Upper lobe of left lung (tissue), 6 donors: ENCODE measurements around the gene SYNJ2. TPM values are rescaled to one million over a fixed set of nuclear protein-coding genes. Genes with fewer than 3 reads are reported as not detected.

Experiments used
- ATAC-seq, 2 donors: fragments of 200-7000 bp; cut with Tn5 transposase; one replicate each; pipeline ENCODE4 v1.9.1; 2022; ENCODE audit warnings: mild to moderate bottlenecking in 2 of 2, moderate library complexity in 2 of 2; ENCODE audit not compliant: low FRiP score in 2 of 2
- DNase-seq, 2 donors: peaks; one replicate each; pipeline ENCODE4 v3.0.0-alpha.2; 2019 to 2020
- H3K27ac ChIP-seq, 4 donors: fragments of 200-600 bp; sonication (generic); one replicate each; pipeline ENCODE4 v1.5.1; 2016 to 2019
- H3K27me3 ChIP-seq, 4 donors: fragments of 200-600 bp; sonication (generic); one replicate each; pipeline ENCODE4 v1.5.1; 2017 to 2019
- H3K36me3 ChIP-seq, 4 donors: fragments of 200-600 bp; sonication (generic); one replicate each; pipeline ENCODE4 v1.5.1; 2016 to 2019
- H3K4me1 ChIP-seq, 4 donors: fragments of 200-600 bp; sonication (generic); one replicate each; pipeline ENCODE4 v1.5.1; 2018 to 2019
- H3K4me3 ChIP-seq, 4 donors: fragments of 200-600 bp; sonication (generic); one replicate each; pipeline ENCODE4 v1.5.1; 2017 to 2019; ENCODE audit warnings: mild to moderate bottlenecking in 2 of 4, moderate library complexity in 1 of 4
- H3K9me3 ChIP-seq, 4 donors: fragments of 200-600 bp; sonication (generic); one replicate each; pipeline ENCODE4 v1.5.1; 2018 to 2019
- CTCF ChIP-seq, 6 experiments: fragments of 450-650 bp in 4 of 6; fragments of 200-600 bp in 2 of 6; sonication (generic) in 2 of 6; IDR thresholded peaks; one replicate each; pipeline ENCODE4 v1.5.1; 2016 to 2019; ENCODE audit warnings: antibody characterized with exemption in 6 of 6
- EP300 ChIP-seq, 4 donors: sonication (generic); formaldehyde crosslinking; IDR thresholded peaks; one replicate each; pipeline ENCODE4 v1.5.1; 2017; ENCODE audit warnings: antibody characterized with exemption in 4 of 4, control low read depth in 2 of 4
- POLR2A ChIP-seq, 4 donors: fragments of 450-650 bp; IDR thresholded peaks; one replicate each; pipeline ENCODE4 v1.5.1; 2016 to 2017; ENCODE audit warnings: antibody characterized with exemption in 4 of 4, mild to moderate bottlenecking in 2 of 4
- POLR2AphosphoS5 ChIP-seq, 2 donors: sonication (generic); formaldehyde crosslinking; IDR thresholded peaks; one replicate each; pipeline ENCODE4 v1.5.1; 2017; ENCODE audit warnings: antibody characterized with exemption in 2 of 2
- WGBS, 2 donors: methylation state at CpG; one replicate each; pipeline ENCODE4 v1.1.5; 2017 to 2018; 5-methylcytosine and 5-hydroxymethylcytosine counted together
- total RNA-seq, 6 donors: library from RNA; depleted of rRNA in 4 of 6; stranded (reverse); fragments of >200 nt in 4 of 6; gene quantifications; one replicate each; pipeline versions ENCODE4 v1.1.0 to v1.2.1, GENCODE V29; 2016 to 2021
- donor health status: DM: no; HTN: no; CAD: no; lungs with moderate emphysema.
- donor health status: DM: no; HTN: yes; CAD: no; lungs with severe emphysema.

The SYNJ2 gene
- total RNA-seq, 6 donors from 2014 or later, result 3.0 to 7.7 (median 4.2) TPM

- H3K27me3 ChIP-seq, result no peaks in the 10 kb centered on the region
- H3K4me3 ChIP-seq, result no peak overlapping the region
- no peak overlapping the region for H3K27ac ChIP-seq
- DNase-seq (no peak), ATAC-seq (peak in 1 of 2 donors; percentile 9)
- H3K9me3 ChIP-seq, result no peaks in the 10 kb centered on the region
- peaks cover 0 to 4% (median 0%) of the 10 kb centered on the region in 4 donors for H3K4me1 ChIP-seq
- TF ChIP-seq POLR2AphosphoS5 (IDR thresholded peaks at IDR 0.05) (no peak), EP300 (IDR thresholded peaks at IDR 0.05) (no peak), CTCF (IDR thresholded peaks at IDR 0.05) (no peak), POLR2A (IDR thresholded peaks at IDR 0.05) (no peak)
- peaks cover 0 to 23% (median 10%) of the 10 kb centered on the region in 4 donors for H3K36me3 ChIP-seq
- 85 to 87% methylated on average over 18 of the region's 18 CpGs for WGBS, 2 donors
Measured at GRCh38 chr6:158080849-158081656, 99.4 kb downstream of the SYNJ2 start.

DNA sequence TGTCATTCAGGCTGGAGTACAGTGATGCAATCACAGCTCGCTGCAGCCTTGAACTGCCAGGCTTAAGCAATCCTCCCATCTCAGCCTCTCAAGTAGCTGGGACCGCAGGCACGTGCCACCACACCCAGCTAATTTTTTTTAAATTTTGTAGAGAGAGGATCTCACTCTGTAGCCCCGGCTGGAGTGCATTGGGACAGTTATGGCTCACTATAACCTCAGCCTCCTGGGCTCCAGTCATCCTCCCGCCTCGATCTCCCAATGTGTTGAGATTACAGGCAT, 99.9 kb downstream of the SYNJ2 start:
- no peak overlapping the region for H3K27ac ChIP-seq
- DNase-seq (peak in 1 of 2 donors; percentile 86), ATAC-seq (peak in 1 of 2 donors; percentile 49)
- peaks cover 0 to 23% (median 9%) of the 10 kb centered on the region in 4 donors for H3K36me3 ChIP-seq
- TF ChIP-seq POLR2A (IDR thresholded peaks at IDR 0.05) (no peak), CTCF (IDR thresholded peaks at IDR 0.05) (no peak), EP300 (IDR thresholded peaks at IDR 0.05) (peak in 1 of 4 donors; percentile 9), POLR2AphosphoS5 (IDR thresholded peaks at IDR 0.05) (no peak)
- 50 to 74% methylated on average over 6 of the region's 6 CpGs for WGBS, 2 donors
- H3K27me3 ChIP-seq, result no peaks in the 10 kb centered on the region
- peaks cover 0 to 4% (median 0%) of the 10 kb centered on the region in 4 donors for H3K4me1 ChIP-seq
- H3K9me3 ChIP-seq, result no peaks in the 10 kb centered on the region
- no peak overlapping the region for H3K4me3 ChIP-seq

GRCh38 chr6:158083455-158084325, 102.0 kb downstream of the SYNJ2 start:
- no peak for TF ChIP-seq CTCF (IDR thresholded peaks at IDR 0.05)
- TF ChIP-seq POLR2A (IDR thresholded peaks at IDR 0.05), result no peak
- no peak for TF ChIP-seq POLR2AphosphoS5 (IDR thresholded peaks at IDR 0.05)
- TF ChIP-seq EP300 (IDR thresholded peaks at IDR 0.05), result no peak
- Histone ChIP-seq H3K4me1 (peaks cover 0 to 8% (median 0%) of the 10 kb centered on the region in 4 donors), H3K27ac (no peak overlapping the region), H3K27me3 (no peaks in the 10 kb centered on the region), H3K36me3 (peaks cover 0 to 23% (median 4%) of the 10 kb centered on the region in 4 donors), H3K9me3 (no peaks in the 10 kb centered on the region), H3K4me3 (no peak overlapping the region)
- DNase-seq, result no peak
- 94% methylated on average over 16 to 22 of the region's 23 CpGs for WGBS, 2 donors
- no peak for ATAC-seq

DNA sequence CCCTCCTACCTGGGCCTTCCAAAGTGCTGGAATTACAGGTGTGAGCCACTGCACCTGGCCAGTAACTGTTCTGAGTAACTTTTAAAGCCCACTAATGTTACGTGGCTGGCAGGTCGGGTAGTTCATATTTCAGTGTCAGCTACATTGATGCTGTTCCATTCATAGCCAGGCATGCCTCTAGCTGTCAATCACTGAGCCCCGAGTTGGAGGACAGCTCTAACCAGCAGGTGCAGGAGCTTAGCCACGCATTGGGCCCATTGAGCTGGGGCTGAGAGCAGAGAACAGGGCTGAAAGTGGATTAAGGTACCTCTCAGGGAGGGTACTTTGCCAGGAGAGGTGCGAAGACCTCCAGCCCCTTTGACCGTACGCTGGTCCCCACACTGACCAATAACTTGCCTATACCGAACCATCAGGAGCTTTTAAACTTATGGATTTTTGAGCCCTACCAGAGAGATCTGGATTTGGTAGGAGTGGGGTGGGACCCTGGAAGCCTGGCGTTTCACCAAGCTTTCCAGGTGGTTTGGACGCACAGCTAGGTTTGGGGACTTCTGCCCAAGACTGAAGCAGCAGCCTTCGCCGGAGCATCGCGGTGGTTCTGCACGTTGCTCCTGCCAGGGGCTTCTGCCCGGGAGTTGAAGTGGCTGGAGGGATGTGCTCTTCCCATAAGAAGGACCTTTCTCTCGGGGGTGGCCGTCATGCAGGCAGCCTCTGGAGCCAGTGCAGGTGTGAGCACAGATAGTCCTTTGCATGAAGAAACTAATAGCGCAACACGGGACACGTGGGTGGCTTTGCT, 103.8 kb downstream of the SYNJ2 start:
- H3K9me3 ChIP-seq, result no peaks in the 10 kb centered on the region
- 80 to 83% methylated on average over 11 to 21 of the region's 21 CpGs for WGBS, 2 donors
- H3K27me3 ChIP-seq, result no peaks in the 10 kb centered on the region
- DNase-seq (peak in 1 of 2 donors; percentile 48), ATAC-seq (no peak)
- peaks cover 0 to 23% (median 4%) of the 10 kb centered on the region in 4 donors for H3K36me3 ChIP-seq
- H3K27ac ChIP-seq, result no peak overlapping the region
- peaks cover 0 to 8% (median 0%) of the 10 kb centered on the region in 4 donors for H3K4me1 ChIP-seq
- H3K4me3 ChIP-seq, result no peak overlapping the region
- no peak for TF ChIP-seq POLR2A (IDR thresholded peaks at IDR 0.05)
- TF ChIP-seq CTCF (IDR thresholded peaks at IDR 0.05), result no peak
- TF ChIP-seq POLR2AphosphoS5 (IDR thresholded peaks at IDR 0.05), result no peak
- no peak for TF ChIP-seq EP300 (IDR thresholded peaks at IDR 0.05)
